Glomerular visceral epithelial cell (primary cell): ENCODE results near the gene DNASE2B.

Experiments
- DNase-seq: peaks from one replicate; pipeline ENCODE4 v3.0.0-alpha.2; 2016; ENCODE audit errors: extremely low spot score

DNASE2B gene

GRCh38 chr1:84398175-84399155 lies at the start of gene DNASE2B:
DNASE2B (plus strand) TSS chr1:84398484; CDS start chr1:84398565, 81 bp downstream.
- no peak for DNase-seq

GRCh38 chr1:84348759-84349158 lies 49.5 kb upstream of the DNASE2B start:
- DNase-seq: no peak

GRCh38 chr1:84350104-84350503 lies 48.2 kb upstream of the DNASE2B start:
- DNase-seq: no peak

GRCh38 chr1:84350550-84350949 lies 47.7 kb upstream of the DNASE2B start:
- DNase-seq: no peak

GRCh38 chr1:84352298-84353106 lies 45.8 kb upstream of the DNASE2B start:
- no peak for DNase-seq

GRCh38 chr1:84353695-84354094 lies 44.6 kb upstream of the DNASE2B start:
- no peak for DNase-seq

GRCh38 chr1:84355556-84355955 lies 42.7 kb upstream of the DNASE2B start:
- DNase-seq: no peak

- DNase-seq: no peak
Measured at GRCh38 chr1:84356881-84357280, 41.4 kb upstream of the DNASE2B start.

GRCh38 chr1:84358695-84359094 lies 39.6 kb upstream of the DNASE2B start:
- DNase-seq: no peak

- no peak for DNase-seq
Measured at GRCh38 chr1:84360316-84360715, 38.0 kb upstream of the DNASE2B start.

- no peak for DNase-seq
Measured at GRCh38 chr1:84361796-84362195, 36.5 kb upstream of the DNASE2B start.

- DNase-seq: no peak
Measured at GRCh38 chr1:84363019-84363418, 35.3 kb upstream of the DNASE2B start.

GRCh38 chr1:84363622-84364021 lies 34.7 kb upstream of the DNASE2B start:
- DNase-seq: no peak

GRCh38 chr1:84365225-84366221 lies 32.8 kb upstream of the DNASE2B start:
- DNase-seq: peak; percentile 90

GRCh38 chr1:84366786-84367185 lies 31.5 kb upstream of the DNASE2B start:
- DNase-seq: no peak

GRCh38 chr1:84367219-84367618 lies 31.1 kb upstream of the DNASE2B start:
- DNase-seq: no peak

- DNase-seq: no peak
Measured at GRCh38 chr1:84368441-84368840, 29.8 kb upstream of the DNASE2B start.

- no peak for DNase-seq
Measured at GRCh38 chr1:84370266-84370665, 28.0 kb upstream of the DNASE2B start.

GRCh38 chr1:84370831-84371394 lies 27.4 kb upstream of the DNASE2B start:
- no peak for DNase-seq

GRCh38 chr1:84373436-84374141 lies 24.7 kb upstream of the DNASE2B start:
- no peak for DNase-seq
